Transverse colon (tissue), 4 donors: ENCODE measurements around the gene RIPK3. TPM values are rescaled to one million over a fixed set of nuclear protein-coding genes. Genes with fewer than 3 reads are reported as not detected.
"Not testable (repeated sequence)": the region's sequence is repeated elsewhere in the genome, so short reads cannot be mapped to it uniquely, and the experiment has no call there.

Experiments
- DNase-seq: peaks from one replicate; pipeline ENCODE4 v3.0.0-alpha.2; 2019
- H3K27ac ChIP-seq, 4 donors: fragments of 200-600 bp; sonication (generic); 2 replicates each; pipeline ENCODE4 v1.5.1; 2016 to 2018; ENCODE audit warnings: inconsistent platforms in 4 of 4
- H3K27me3 ChIP-seq: fragments of 200-600 bp; sonication (generic); 2 replicates; pipeline ENCODE4 v1.5.1; 2017; ENCODE audit warnings: inconsistent platforms
- H3K36me3 ChIP-seq, 4 donors: fragments of 200-600 bp; sonication (generic); 2 replicates each; pipeline ENCODE4 v1.5.1; 2017 to 2019; ENCODE audit warnings: inconsistent platforms in 4 of 4
- H3K4me1 ChIP-seq, 4 donors: fragments of 200-600 bp; sonication (generic); 2 replicates each; pipeline ENCODE4 v1.5.1; 2017 to 2020; ENCODE audit warnings: inconsistent platforms in 4 of 4
- H3K4me3 ChIP-seq, 4 donors: fragments of 200-600 bp; sonication (generic); 1 replicate in 1 of 4; 2 replicates in 3 of 4; pipeline versions ENCODE4 v1.5.1 to v1.6.1; 2017 to 2019; ENCODE audit warnings: inconsistent platforms in 4 of 4
- H3K9me3 ChIP-seq, 2 donors: fragments of 200-600 bp; sonication (generic); 2 replicates each; pipeline ENCODE4 v1.5.1; 2017 to 2019; ENCODE audit warnings: inconsistent platforms in 2 of 2
- EP300 ChIP-seq: sonication (generic); formaldehyde crosslinking; IDR thresholded peaks from one replicate; pipeline ENCODE4 v1.6.1; 2017; ENCODE audit warnings: antibody characterized with exemption, low read depth
- POLR2A ChIP-seq: fragments of 450-650 bp; IDR thresholded peaks from one replicate; pipeline ENCODE4 v1.6.1; 2016; ENCODE audit warnings: antibody characterized with exemption, mild to moderate bottlenecking, moderate library complexity
- POLR2AphosphoS5 ChIP-seq, 3 donors: sonication (generic); formaldehyde crosslinking; IDR thresholded peaks; one replicate each; pipeline ENCODE4 v1.6.1; 2016; ENCODE audit warnings: antibody characterized with exemption in 3 of 3
- WGBS, 2 donors: methylation state at CpG; one replicate each; pipeline ENCODE4 v1.1.5; 2018; ENCODE audit warnings: low coverage in 1 of 2; 5-methylcytosine and 5-hydroxymethylcytosine counted together
- in situ Hi-C, 4 donors: fragments of 200-750 bp; cut with MboI; loops; one replicate each; pipeline versions ENCODE4 v1.15.0 to v1.15.1; 2017; ENCODE audit warnings: low sequenced_read_pairs in 3 of 4, low pct_ligation_motif_present in 1 of 4, low pct_unique_long_range_greater_than_20kb in 1 of 4
- intact Hi-C: fragments of 100-400 bp; cut with DNase I; formaldehyde crosslinking; loops from one replicate; pipeline ENCODE4 v1.15.1; 2023; ENCODE audit warnings: low total_unique reads
- total RNA-seq, 4 donors: library from RNA; depleted of rRNA; stranded (reverse); fragments of >200 nt; gene quantifications; one replicate each; pipeline ENCODE4 v1.1.0, GENCODE V29; 2016
- TF ChIP-seq, protein P1 (sequence below), 5 experiments: fragments of 200-600 bp in 3 of 5; fragments of 450-650 bp in 2 of 5; sonication (generic) in 3 of 5; IDR thresholded peaks; 1 replicate in 2 of 5; 2 replicates in 3 of 5; pipeline ENCODE4 v1.5.1; 2016 to 2017; ENCODE audit warnings: antibody characterized with exemption in 5 of 5, inconsistent platforms in 3 of 5, mild to moderate bottlenecking in 2 of 5, moderate library complexity in 1 of 5

Gene RIPK3
- total RNA-seq, 4 donors from 2014 or later, result 19.3 to 156 (median 53.6) TPM

GRCh38 chr14:24377126-24377525 lies 37.3 kb upstream of the RIPK3 start:
- peaks cover 0 to 4% (median 0%) of the 10 kb centered on the region in 4 donors for H3K36me3 ChIP-seq

GRCh38 chr14:24376448-24377070 lies 36.8 kb upstream of the RIPK3 start:
- TF ChIP-seq POLR2AphosphoS5 (IDR thresholded peaks at IDR 0.05) (no peak), POLR2A (no peak), EP300 (no peak)
- TF ChIP-seq, protein P1, sequence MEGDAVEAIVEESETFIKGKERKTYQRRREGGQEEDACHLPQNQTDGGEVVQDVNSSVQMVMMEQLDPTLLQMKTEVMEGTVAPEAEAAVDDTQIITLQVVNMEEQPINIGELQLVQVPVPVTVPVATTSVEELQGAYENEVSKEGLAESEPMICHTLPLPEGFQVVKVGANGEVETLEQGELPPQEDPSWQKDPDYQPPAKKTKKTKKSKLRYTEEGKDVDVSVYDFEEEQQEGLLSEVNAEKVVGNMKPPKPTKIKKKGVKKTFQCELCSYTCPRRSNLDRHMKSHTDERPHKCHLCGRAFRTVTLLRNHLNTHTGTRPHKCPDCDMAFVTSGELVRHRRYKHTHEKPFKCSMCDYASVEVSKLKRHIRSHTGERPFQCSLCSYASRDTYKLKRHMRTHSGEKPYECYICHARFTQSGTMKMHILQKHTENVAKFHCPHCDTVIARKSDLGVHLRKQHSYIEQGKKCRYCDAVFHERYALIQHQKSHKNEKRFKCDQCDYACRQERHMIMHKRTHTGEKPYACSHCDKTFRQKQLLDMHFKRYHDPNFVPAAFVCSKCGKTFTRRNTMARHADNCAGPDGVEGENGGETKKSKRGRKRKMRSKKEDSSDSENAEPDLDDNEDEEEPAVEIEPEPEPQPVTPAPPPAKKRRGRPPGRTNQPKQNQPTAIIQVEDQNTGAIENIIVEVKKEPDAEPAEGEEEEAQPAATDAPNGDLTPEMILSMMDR (IDR thresholded peaks at IDR 0.05), result no peak
- no peak for DNase-seq
- WGBS, 2 donors, result 67 to 83% methylated on average over 6 to 16 of the region's 16 CpGs
- Histone ChIP-seq H3K4me3 (no peak overlapping the region), H3K4me1 (peaks cover 0 to 7% (median 0%) of the 10 kb centered on the region in 4 donors), H3K27me3 (no peaks in the 10 kb centered on the region), H3K9me3 (no peaks in the 10 kb centered on the region), H3K27ac (no peak overlapping the region), H3K36me3 (peaks cover 0 to 4% (median 0%) of the 10 kb centered on the region in 4 donors)
- in situ Hi-C loops, result no loop called here
- intact Hi-C loops, result no loop called here

More at GRCh38 chr14:24377126-24377525, 37.3 kb upstream of the RIPK3 start:
- Histone ChIP-seq H3K9me3 (no peaks in the 10 kb centered on the region), H3K4me3 (no peak overlapping the region), H3K27me3 (no peaks in the 10 kb centered on the region), H3K4me1 (peaks cover 0 to 7% (median 0%) of the 10 kb centered on the region in 4 donors), H3K27ac (no peak overlapping the region)
- in situ Hi-C loops (no loop called here), intact Hi-C loops (no loop called here)
- DNase-seq, result no peak
- 85% methylated on average over 7 of the region's 7 CpGs; no CpG with 5 or more reads in 1 of the 2 donors for WGBS, 2 donors
- TF ChIP-seq POLR2AphosphoS5 (IDR thresholded peaks at IDR 0.05) (no peak), EP300 (no peak), POLR2A (no peak)
- TF ChIP-seq, protein P1 (IDR thresholded peaks at IDR 0.05), result no peak

DNA sequence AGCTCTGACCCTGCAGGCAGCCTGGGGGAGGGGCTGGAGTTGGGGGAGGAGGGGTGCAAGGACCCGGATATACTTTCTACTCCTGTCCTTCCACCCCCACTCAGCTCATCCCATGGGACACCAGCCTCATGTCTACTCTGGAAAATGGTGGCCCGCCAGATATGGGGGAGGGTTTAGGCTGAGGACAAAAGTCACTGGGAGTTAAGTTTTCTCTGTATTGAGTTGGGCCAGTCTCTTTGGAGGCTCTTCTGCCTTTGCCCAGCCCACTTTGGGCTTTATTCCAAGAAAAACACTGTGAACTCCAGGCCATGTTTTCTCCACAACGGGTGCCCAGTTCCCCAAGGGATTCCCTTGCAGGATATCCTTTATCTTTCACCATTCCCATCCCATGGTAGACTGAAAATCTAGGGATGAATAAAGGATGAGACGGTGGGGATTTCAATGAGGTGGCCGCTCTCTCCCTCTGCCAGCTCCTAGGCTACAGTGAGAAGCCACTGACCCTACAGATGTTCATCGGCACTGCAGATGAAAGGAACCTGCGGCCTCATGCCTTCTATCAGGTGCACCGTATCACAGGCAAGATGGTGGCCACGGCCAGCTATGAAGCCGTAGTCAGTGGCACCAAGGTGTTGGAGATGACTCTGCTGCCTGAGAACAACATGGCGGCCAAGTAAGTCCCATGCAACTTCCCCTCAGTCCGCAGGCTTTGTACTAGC lies 33.1 kb upstream of the RIPK3 start:
- TF ChIP-seq, protein P1 (IDR thresholded peaks at IDR 0.05), result no peak
- TF ChIP-seq POLR2A, result no peak
- no peak for TF ChIP-seq EP300
- TF ChIP-seq POLR2AphosphoS5 (IDR thresholded peaks at IDR 0.05), result no peak
- H3K4me1 ChIP-seq, result peaks cover 0 to 19% (median 7%) of the 10 kb centered on the region in 4 donors
- no peak overlapping the region for H3K4me3 ChIP-seq
- H3K27ac ChIP-seq, result no peak overlapping the region
- intact Hi-C loops, result no loop called here
- WGBS, 2 donors, result 83 to 90% methylated on average over 2 to 12 of the region's 12 CpGs
- H3K36me3 ChIP-seq, result peaks cover 0 to 4% (median 0%) of the 10 kb centered on the region in 4 donors
- H3K27me3 ChIP-seq, result peaks cover 11% of the 10 kb centered on the region
- no peaks in the 10 kb centered on the region for H3K9me3 ChIP-seq
- DNase-seq, result no peak
- in situ Hi-C loops, result no loop called here

DNA sequence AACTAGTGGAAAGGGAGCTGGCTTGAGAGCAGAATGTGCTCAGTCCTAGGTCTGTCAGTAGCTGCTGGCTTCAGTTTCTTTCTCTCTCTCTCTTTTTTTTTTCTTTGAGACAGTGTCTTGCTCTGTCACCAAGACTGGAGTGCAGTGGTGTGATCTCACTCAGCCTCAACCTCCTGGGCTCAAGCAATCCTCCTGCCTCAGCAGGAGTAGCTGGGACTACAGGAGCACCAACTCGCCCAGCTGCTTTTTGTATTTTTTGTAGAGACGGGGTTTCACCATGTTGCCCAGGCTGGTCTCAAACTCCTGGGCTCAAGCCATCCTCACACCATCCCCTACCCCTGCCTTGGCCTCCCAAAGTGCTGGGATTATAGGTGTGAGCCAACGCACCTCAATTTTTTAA lies 31.8 kb upstream of the RIPK3 start:
- peaks cover 16% of the 10 kb centered on the region for H3K27me3 ChIP-seq
- H3K36me3 ChIP-seq, H3K4me3 ChIP-seq, H3K9me3 ChIP-seq, H3K27ac ChIP-seq, intact Hi-C loops, DNase-seq, in situ Hi-C loops: not testable (repeated sequence)
- WGBS, 2 donors, result 89% methylated on average over 3 of the region's 3 CpGs; no CpG with 5 or more reads in 1 of the 2 donors
- peaks cover 0 to 26% (median 15%) of the 10 kb centered on the region in 4 donors for H3K4me1 ChIP-seq
